HG03060 (cell line): ENCODE results near the gene FIZ1.
A peak's percentile ranks its signal among the peaks of the same experiment; 100 is the strongest.

Source experiments
- ATAC-seq: cut with Tn5 transposase; IDR thresholded peaks from one replicate; pipeline ENCODE4 v1.9.1; 2021; ENCODE audit warnings: low read depth, moderate number of reproducible peaks; ENCODE audit not compliant: unreplicated experiment

FIZ1 gene, protein sequence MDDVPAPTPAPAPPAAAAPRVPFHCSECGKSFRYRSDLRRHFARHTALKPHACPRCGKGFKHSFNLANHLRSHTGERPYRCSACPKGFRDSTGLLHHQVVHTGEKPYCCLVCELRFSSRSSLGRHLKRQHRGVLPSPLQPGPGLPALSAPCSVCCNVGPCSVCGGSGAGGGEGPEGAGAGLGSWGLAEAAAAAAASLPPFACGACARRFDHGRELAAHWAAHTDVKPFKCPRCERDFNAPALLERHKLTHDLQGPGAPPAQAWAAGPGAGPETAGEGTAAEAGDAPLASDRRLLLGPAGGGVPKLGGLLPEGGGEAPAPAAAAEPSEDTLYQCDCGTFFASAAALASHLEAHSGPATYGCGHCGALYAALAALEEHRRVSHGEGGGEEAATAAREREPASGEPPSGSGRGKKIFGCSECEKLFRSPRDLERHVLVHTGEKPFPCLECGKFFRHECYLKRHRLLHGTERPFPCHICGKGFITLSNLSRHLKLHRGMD

DNA sequence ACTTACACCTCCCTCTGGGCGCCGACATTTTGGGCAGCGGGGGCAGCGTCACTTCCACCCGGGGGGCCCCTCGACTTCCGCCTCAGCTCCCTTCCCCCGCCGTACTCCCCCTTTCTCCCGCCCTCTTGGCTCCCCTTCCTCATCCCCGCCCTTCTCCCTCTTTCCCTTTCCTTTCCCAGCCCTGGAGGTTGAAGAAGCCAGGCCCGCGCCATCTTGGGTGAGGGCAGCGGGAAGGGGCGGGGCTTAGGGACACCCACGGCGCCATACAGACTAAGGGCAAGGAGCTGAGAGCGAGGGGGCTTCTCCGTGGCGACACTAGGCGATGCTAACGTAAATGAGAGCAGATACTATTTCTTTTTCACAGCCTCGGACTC, at the start of gene FIZ1:
TSS of gene FIZ1 (minus strand) at position 50 of the 374 bp plus-strand sequence. CDS start 1,652 bp downstream, outside the sequence.
- ATAC-seq, result peak; percentile 24

DNA sequence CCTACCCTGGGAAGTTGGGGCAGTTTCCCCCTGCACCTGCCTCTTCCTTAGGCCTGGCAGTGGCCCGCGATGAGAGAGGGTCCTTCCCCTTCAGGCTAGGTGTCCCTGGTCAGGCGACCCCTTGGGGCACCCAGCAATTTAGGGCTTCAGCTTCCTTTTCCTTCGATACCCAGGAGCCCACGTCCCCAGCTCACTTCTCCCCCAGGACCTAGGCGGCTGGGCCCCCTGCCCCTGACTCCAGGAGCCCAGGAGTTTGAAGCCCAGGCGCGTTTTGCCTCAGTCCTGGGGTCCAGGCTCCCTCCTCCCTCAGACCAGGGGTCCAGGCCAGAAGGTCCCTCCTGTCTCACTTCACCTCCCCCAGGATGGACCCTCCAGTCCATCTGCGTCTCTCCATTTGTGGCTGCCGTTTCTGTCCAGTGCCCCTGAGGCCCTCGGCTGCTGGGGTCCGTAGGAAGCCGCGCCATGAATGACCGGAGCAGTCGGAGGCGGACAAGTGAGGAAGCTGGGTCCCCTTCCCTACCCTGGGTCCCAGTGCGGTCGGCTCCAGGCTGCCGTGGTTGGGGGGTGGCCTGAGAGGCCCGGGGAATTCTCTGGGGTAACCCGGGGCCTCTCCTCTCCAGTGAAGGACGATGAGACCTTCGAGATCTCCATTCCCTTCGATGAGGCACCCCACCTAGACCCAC, 49.4 kb upstream of the FIZ1 start:
- ATAC-seq, result no peak

DNA sequence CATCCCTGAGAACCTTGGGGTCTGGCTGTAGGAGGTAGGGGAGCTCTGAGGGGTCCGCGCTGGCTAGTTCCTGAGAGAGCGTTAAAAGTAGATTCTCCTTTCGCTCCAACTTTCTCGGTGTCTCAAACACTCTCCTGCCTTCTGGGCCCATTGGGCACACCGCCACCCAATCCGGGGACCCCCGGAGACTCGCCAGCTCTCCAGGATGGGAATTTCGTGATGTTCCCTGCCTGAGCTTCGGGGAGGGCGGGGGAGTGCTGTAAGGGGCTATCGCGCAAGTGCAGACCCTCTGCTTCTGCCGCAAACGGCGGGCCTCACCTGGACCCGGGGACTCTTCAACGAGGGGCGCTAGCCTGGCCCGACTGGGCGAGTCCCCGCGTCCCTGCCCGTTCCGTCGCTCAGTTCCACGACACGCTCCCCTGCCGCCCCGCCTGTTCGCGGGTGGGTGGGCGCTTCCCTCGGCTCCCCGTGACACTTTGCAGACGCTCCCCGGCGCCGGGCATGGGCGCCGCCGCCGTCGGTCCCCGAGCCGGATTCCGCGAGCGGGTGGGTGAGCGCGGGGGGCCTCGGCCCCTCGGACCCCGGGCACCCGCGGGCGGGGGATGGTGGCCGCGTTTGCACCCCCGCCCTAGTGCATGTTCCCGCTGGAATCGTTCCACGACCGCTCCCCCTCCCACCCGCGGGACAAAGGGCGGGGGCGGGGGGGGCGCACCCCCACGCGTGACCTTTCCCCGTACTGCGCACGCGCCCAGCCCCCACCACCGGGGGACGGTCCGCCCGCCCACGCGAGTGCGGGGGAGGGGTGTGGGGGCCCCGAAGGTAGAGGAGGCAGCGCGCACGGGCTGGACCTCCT, 48.6 kb upstream of the FIZ1 start, which contains the start of gene CCDC106:
TSS of gene CCDC106 (plus strand) at position 481 of the 853 bp plus-strand sequence. CDS start 835 bp downstream, outside the sequence.
- ATAC-seq, result no peak

DNA sequence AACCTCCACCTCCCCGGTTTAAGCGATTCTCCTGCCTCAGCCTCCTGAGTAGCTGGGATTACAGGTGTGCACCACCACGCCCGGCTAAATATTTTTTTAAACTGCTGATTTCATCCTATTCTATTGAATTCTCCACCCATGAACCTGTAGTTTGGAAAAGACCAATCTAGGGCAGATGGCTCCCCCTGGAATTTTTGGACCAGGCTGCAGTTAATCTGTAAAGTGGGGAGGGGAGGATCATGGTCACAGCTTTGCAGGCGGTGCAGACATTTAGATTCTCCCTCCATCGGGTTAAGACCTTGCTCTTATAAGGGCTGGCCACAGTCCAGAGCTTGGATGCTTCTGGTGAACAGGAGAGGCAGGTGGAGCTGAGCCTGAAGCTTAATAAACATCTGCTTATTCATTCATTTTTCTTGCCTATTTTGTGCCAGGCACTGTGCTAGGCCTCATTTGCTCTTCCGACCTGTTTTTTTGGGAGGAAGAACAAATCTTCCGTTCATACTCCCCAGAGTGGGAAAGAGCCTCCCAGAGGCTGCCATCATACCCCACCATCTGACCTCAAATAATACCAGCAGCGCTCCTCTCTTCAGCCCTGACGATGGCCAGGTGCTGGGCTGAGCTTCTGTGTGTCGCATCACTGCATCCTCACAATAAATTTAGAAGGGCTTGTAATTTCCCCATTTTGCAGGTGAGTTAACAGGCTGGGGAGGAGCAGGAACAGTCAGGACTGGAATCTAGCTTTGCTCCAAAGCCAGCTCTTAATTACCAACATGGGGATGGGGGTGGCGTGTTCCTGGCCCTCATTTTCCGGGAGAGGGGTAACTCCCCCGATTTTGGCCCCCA, 47.8 kb upstream of the FIZ1 start:
- no peak for ATAC-seq

DNA sequence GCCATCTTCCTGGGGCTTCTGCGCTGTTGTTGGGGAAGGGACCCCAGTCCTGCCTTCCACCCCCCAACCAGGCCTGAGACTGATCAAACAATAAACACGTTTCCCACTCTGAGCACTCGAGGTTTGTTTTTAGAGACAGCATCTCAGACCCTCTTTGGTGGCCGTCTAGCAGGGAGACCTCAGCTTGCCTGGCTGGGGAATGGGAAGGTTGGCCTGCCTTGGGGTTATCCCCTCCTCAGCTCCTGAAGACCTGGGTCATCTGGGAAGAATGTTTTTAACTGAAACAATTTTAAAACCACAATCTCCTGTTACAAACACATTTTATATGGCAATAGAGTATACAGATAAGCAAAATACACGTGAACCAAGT, 46.2 kb upstream of the FIZ1 start:
- ATAC-seq, result no peak

DNA sequence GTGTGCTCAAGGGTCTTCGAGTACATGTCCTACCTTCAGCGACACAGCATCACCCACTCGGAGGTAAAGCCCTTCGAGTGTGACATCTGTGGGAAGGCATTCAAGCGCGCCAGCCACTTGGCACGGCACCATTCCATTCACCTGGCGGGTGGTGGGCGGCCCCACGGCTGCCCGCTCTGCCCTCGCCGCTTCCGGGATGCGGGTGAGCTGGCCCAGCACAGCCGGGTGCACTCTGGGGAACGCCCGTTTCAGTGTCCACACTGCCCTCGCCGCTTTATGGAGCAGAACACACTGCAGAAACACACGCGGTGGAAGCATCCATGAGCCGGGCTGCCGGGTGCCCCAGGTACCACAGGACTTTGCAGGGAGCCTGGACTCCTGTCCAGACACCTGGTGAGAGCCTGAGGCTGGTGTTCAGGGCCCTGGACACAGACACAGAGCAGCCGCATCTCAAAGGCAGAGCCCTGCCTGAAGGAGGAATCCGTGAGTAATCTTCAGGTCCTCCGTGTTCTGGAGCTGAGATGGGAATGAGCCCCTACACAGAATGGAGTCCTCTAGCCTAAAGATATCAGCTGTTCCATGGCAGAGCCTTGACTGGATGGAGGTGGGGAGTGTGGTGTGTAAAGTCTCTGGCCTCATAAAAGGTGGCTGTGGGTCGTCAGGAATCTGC, 45.7 kb upstream of the FIZ1 start:
- no peak for ATAC-seq

DNA sequence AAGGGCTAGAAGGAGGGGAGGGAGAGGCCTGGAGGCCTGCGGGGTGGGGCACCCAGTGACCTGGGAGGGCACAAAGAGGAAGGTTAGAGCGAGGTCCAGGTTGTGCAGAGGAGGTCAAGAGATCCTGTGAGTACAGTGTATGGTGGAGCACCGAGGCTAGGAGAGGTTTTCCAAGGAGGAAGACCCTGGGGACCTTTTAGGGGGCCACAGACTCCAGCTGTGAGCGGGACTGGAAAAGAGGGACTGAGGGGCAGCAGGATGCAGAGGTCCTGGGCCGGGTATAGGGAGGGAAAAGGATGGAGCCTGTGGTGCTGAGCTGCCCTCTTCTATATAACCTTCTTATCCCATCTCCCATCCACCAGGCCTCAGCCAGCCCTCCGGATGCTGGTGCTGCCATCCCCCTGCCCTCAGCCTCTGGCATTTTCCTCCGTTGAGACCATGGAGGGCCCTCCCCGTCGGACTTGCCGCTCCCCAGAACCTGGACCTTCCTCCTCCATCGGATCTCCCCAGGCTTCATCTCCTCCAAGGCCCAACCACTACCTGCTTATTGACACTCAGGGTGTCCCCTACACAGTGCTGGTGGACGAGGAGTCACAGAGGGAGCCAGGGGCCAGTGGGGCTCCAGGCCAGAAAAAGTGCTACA, 45.0 kb upstream of the FIZ1 start:
- ATAC-seq, result no peak

DNA sequence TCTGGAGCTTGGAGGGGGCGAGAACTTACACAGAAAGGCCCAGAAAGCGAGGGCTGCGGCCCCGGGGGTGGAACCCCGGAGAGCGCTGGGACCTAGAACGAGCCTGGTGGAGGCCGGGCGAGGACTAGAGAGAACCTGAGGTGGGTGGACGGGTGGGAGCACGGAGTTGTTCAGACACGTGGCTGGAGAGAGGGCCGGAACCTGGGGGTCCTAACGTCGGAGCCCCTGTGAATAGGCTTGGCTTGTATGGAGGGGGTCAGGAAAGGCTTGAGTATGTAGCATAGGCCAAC, 44.5 kb upstream of the FIZ1 start:
- no peak for ATAC-seq

DNA sequence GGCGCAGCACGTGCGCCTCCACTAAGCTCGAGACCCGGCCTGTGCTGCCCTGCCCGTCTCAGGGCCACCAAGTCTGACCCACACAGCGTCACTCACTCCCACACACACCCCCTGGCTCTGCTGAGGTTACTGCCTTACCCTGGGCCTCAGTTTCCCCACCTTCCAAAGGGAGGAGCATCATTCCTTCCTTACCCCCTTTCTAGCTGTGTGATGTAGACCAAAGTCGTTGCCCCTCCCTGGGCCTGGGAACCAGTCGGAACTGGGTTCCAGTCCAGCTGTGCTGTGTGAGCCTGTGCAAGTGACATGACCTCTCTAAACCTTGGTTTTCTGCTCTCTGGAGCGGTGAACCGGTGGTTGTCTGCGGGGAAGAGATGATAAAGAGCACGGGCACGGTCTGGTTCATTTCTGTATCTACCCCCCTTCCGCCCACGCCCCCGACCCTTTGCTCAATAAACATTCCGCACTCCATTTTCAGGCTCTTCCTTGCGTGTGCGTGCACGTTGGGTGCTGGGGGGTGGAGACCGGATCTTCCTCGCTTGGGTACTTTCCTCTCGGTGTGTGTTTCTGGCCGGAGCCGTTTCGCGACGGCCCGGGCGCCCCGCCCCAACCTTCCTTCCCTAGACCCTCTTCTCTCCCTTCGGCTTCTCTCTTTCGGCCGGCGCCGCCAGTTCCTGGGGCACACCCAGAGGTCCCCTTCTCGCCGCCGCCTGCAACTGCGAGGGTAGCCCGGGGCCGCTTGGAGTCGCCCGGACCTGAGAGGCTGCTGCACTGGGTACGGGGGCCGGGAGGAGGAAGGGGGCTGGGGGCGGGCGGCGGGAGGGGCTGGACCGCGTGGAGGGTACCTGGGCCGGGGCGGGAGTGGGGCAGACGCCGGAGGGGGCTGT, 43.9 kb upstream of the FIZ1 start, which contains the start of gene ZNF581:
TSS of gene ZNF581 (plus strand) at position 647 of the 884 bp plus-strand sequence. CDS start 923 bp downstream, outside the sequence.
- ATAC-seq, result no peak

DNA sequence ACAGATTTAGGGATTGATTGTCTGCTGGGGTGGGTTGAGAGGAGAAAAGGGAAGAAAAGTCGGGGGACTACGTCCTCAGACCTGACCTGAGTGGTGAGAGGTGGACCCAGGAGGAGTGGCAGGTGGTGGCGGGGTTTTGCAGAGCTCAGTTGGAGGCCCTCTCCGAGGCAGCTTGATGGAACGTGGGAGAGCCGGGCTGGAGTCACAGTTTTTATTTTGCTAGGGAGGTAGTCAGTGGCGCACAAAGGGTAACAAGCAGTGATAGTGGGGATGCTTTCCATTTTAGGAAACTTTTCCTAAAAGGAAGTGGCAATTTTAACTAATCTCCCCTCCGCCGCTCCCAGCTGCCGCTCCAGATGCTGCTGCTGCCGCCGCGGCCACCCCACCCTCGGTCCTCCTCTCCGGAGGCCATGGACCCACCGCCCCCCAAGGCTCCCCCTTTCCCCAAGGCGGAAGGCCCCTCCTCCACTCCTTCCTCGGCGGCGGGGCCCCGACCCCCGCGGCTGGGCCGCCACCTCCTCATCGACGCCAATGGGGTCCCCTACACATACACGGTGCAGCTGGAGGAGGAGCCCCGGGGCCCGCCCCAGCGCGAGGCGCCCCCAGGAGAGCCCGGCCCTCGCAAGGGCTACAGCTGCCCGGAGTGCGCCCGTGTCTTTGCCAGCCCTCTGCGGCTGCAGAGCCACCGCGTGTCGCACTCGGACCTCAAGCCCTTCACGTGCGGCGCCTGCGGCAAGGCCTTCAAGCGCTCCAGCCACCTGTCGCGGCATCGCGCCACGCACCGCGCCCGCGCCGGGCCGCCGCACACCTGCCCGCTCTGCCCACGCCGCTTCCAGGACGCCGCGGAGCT, 43.1 kb upstream of the FIZ1 start:
- no peak for ATAC-seq

DNA sequence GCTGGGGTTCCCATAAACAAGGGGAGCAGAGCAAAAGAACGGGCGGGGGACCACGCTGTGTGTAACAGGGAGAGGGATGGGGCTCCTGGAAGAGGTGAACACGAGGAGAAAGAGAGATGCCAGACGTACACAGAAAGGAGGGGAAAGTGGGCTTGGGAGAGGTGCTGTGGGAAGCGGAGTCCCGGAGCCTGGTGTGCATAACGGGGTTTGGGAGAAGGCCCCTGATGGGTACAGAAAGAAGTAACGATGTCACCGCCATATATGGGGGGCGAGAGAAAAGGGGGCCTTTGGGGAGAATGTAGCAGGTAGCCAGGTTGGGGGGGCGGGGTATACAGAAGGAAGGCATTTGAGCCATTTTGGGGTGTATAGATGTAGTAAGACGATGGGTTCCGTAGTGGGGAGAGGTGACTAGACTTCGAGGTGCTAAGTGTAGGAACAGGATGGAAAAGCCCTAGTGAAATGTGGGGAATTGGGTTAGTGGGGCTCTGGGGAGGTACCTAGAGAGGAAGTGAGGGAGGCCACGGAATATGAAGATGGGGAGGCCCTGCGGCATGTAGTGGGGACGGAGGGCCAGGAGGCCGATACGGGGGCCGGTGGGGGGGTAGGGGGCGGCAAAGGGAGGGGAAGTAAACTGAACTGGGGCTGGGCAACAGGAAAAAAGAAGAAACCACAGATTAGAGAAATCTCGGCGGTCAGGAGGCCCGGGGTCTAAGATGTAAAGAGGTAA, 42.3 kb upstream of the FIZ1 start:
- ATAC-seq, result no peak

DNA sequence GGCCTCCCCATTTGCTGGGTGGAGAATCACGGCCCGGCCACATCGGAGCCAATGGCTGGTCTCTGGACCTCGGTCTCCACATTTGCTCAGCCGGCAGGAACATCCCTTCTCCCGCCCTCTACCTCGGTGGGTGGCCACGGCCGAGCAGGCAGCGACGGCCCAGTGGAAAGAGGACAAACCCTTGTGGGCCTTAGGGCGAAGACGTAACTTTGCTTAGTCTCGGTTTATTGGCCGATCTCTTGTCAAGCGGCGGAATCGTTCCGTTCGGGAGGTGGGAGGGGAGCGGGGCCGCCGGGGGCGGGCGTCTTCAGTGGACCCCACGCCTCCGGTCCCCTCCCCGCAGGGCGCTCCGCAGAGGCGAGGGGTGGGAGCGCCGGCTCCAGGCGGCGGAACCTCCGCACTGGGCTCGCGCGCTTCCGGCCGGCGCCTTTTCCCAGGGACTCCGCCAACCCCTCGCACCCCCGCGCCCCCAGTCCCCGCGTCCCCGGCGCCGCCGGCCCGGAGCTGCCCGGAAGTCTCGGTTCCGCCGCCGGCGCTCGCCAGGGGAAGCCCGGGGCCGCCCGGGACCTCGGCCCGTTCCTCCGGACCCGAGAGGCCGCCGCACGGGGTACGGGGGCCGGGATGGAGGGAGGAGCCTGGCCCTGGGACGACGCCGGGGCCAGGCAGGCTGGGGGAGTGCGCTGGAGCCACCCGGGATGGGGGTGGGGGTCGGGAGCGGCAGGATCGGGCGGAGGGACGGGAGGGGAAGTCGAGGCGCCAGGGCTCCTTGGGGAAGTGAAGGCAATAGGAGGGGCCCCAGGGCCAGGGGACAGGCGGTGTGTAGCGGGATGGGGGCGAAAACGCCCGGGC, 41.5 kb upstream of the FIZ1 start, which contains the start of gene ZNF580:
TSS of gene ZNF580 (plus strand) at position 426 of the 849 bp plus-strand sequence. CDS start 1,507 bp downstream, outside the sequence.
- ATAC-seq, result no peak

DNA sequence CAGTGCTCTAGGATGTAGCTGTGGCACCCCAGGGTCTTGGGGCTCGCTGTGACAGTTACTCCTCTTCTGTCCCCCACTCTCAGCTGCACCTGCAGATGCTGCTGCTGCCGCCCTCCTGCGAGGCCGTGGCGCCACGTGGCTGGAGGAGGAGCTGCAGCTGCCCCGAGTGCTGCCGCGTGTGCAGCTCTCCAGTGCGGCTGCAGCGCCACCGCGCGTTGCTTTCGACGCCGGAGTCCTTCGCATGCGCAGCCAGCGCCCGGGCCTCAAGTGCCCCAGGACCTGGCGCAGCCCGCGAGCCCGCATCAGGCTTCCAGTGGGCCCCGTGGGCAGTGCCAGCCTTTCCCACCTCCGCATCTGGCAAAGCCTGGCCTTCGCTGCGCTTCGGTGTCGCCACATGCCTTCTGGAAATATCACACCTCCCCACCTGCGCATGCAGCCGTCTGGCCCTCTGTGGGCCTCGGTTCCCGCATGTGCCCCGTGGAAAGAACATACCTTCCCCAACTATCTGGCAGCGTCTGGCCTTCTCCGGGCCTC, 40.8 kb upstream of the FIZ1 start:
- no peak for ATAC-seq

DNA sequence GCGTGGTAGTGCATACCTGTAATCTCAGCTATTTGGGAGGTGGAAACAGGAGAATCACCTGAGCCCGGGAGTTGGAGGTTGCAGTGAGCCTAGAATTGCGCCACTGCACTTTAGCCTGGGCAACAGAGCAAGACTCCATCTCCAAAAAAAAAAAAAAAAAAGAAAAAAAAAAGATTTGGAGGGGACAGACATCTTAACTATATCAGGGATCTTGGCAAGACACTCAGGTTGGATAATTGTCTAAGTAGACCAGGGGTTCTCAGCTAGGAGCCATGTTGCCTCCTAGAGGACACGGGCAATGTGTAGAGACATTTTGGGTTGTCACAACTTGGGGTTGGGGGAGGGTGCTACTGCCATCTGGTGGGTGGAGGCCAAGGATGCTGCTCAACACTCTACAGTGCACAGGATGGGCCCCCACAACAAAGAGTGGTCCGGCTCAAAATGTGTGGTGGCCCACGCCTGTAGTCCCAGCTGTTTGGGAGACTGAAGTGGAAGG, 39.6 kb upstream of the FIZ1 start:
- no peak for ATAC-seq

DNA sequence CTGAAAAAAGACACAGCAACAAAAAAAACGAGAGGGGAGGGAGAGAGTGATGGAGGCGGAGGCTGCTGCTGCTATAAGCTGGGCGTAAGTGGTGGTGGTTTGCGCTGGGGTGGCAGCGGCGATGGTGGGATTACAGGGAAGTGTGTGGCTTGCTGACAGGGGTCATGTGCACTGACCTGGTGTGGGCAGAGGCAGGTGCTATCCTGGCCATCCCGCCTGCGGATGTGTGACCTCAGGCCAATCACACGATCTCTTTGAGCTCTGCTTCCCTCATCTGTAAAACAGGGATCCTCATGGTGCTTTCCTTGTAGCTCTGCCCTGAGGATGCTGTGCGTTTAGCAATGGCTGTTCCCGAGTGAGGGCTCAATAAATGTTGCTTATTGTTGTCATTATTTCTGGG, 38.2 kb upstream of the FIZ1 start:
- ATAC-seq, result no peak
